Neural progenitor cell (in vitro differentiated cells): Measurements from ENCODE around the gene ARL16. TPM values are rescaled to one million over a fixed set of nuclear protein-coding genes. Genes with fewer than 3 reads are reported as not detected.

Experiments used
- DNase-seq: peaks from one replicate; pipeline ENCODE4 v3.0.0-alpha.2; 2016; ENCODE audit warnings: low spot score
- H2AFZ ChIP-seq: fragments of 200-600 bp; sonication (generic); replicated peaks from 2 replicates; pipeline ENCODE4 v1.6.1; 2016; ENCODE audit warnings: antibody characterized with exemption
- H3F3A ChIP-seq: fragments of 200-600 bp; sonication (generic); 2 replicates; pipeline ENCODE4 v1.6.1; 2016; ENCODE audit warnings: antibody characterized with exemption, low read depth
- H3K27ac ChIP-seq: fragments of 200-600 bp; sonication (generic); 2 replicates; pipeline ENCODE4 v1.5.1; 2016; ENCODE audit warnings: mild to moderate bottlenecking
- H3K27me3 ChIP-seq: fragments of 200-600 bp; sonication (generic); 2 replicates; pipeline ENCODE4 v1.6.1; 2016; ENCODE audit warnings: mild to moderate bottlenecking, moderate library complexity
- H3K36me3 ChIP-seq: fragments of 200-600 bp; sonication (generic); 2 replicates; pipeline ENCODE4 v1.5.1; 2016
- H3K4me1 ChIP-seq: fragments of 200-600 bp; sonication (generic); 2 replicates; pipeline ENCODE4 v1.6.1; 2016; ENCODE audit warnings: mixed run types
- H3K4me2 ChIP-seq: fragments of 200-600 bp; sonication (generic); 2 replicates; pipeline ENCODE4 v1.6.1; 2016
- H3K4me3 ChIP-seq: fragments of 200-600 bp; sonication (generic); 2 replicates; pipeline ENCODE4 v1.5.1; 2016
- H3K79me2 ChIP-seq: fragments of 200-600 bp; sonication (generic); 2 replicates; pipeline ENCODE4 v1.6.1; 2016; ENCODE audit warnings: low read depth
- H3K9ac ChIP-seq: fragments of 200-600 bp; sonication (generic); 2 replicates; pipeline ENCODE4 v1.6.1; 2016
- H3K9me3 ChIP-seq: fragments of 200-600 bp; sonication (generic); 2 replicates; pipeline ENCODE4 v1.5.1; 2016; ENCODE audit warnings: low read depth
- H4K20me1 ChIP-seq: fragments of 200-600 bp; sonication (generic); 2 replicates; pipeline ENCODE4 v1.6.1; 2016; ENCODE audit warnings: low read depth
- H3K27ac Mint-ChIP-seq: 3 replicates; pipeline ENCODE4 v1.8.0; 2021; ENCODE audit warnings: mixed read lengths
- H3K27me3 Mint-ChIP-seq: 2 replicates; pipeline ENCODE4 v1.8.0; 2022; ENCODE audit warnings: low read depth, mild to moderate bottlenecking, inconsistent platforms, moderate library complexity, mixed read lengths; ENCODE audit not compliant: insufficient read depth
- H3K36me3 Mint-ChIP-seq: 3 replicates; pipeline ENCODE4 v1.8.0; 2021; ENCODE audit warnings: mixed read lengths
- H3K4me1 Mint-ChIP-seq: 3 replicates; pipeline ENCODE4 v1.8.0; 2021; ENCODE audit warnings: mixed read lengths
- H3K4me3 Mint-ChIP-seq: 3 replicates; pipeline ENCODE4 v1.8.0; 2021; ENCODE audit warnings: mild to moderate bottlenecking, moderate library complexity, mixed read lengths
- H3K9me3 Mint-ChIP-seq: 3 replicates; pipeline ENCODE4 v1.8.0; 2020; ENCODE audit warnings: mixed read lengths
- CTCF ChIP-seq: fragments of 200-600 bp; sonication (generic); IDR thresholded peaks from 2 replicates; pipeline ENCODE4 v1.5.1; 2017; ENCODE audit warnings: antibody characterized with exemption, mild to moderate bottlenecking
- EZH2 ChIP-seq: fragments of 200-600 bp; sonication (generic); IDR thresholded peaks from 2 replicates; pipeline ENCODE4 v1.6.1; 2017; ENCODE audit warnings: antibody characterized with exemption, mild to moderate bottlenecking, moderate library complexity
- EZH2phosphoT487 ChIP-seq: fragments of 200-600 bp; sonication (generic); IDR thresholded peaks from 2 replicates; pipeline ENCODE4 v1.6.1; 2017; ENCODE audit warnings: antibody characterized with exemption
- total RNA-seq: library from RNA; depleted of rRNA; stranded (reverse); fragments of >200 nt; gene quantifications from 2 replicates; pipeline ENCODE4 v1.2.3, GENCODE V29; 2015; ENCODE audit warnings: low replicate concordance

The ARL16 gene
- total RNA-seq, 1 donor from 2014 or later = 31.2 TPM

- no peak for DNase-seq
- Mint-ChIP-seq H3K36me3 (peaks cover 15% of the 10 kb centered on the region), H3K27me3 (peaks cover 6% of the 10 kb centered on the region), H3K4me1 (peaks cover 2% of the 10 kb centered on the region), H3K9me3 (no peaks in the 10 kb centered on the region), H3K27ac (no peak overlapping the region), H3K4me3 (no peak overlapping the region)
- H3F3A ChIP-seq = no peaks in the 10 kb centered on the region
- no peak overlapping the region for H2AFZ ChIP-seq
- H3K36me3 ChIP-seq = no peaks in the 10 kb centered on the region
- H3K4me3 ChIP-seq = no peak overlapping the region
- no peaks in the 10 kb centered on the region for H4K20me1 ChIP-seq
- H3K9me3 ChIP-seq = no peaks in the 10 kb centered on the region
- TF ChIP-seq EZH2phosphoT487 (no peak), CTCF (no peak), EZH2 (no peak)
- H3K27me3 ChIP-seq = no peaks in the 10 kb centered on the region
- H3K79me2 ChIP-seq = peaks cover 5% of the 10 kb centered on the region
- no peaks in the 10 kb centered on the region for H3K4me1 ChIP-seq
- H3K9ac ChIP-seq = no peak overlapping the region
- H3K27ac ChIP-seq = no peak overlapping the region
- H3K4me2 ChIP-seq = no peak overlapping the region
These were observed 7.6 kb upstream of the ARL16 start for GRCh38 chr17:81691196-81691595.

- Histone ChIP-seq H4K20me1 (peaks cover 5% of the 10 kb centered on the region), H3K4me2 (no peak overlapping the region), H3K4me1 (no peaks in the 10 kb centered on the region), H3K36me3 (no peaks in the 10 kb centered on the region), H2AFZ (no peak overlapping the region), H3K9me3 (no peaks in the 10 kb centered on the region), H3K27me3 (no peaks in the 10 kb centered on the region), H3F3A (no peaks in the 10 kb centered on the region), H3K79me2 (peaks cover 12% of the 10 kb centered on the region), H3K9ac (no peak overlapping the region), H3K4me3 (no peak overlapping the region), H3K27ac (no peak overlapping the region)
- TF ChIP-seq CTCF (no peak), EZH2phosphoT487 (no peak), EZH2 (no peak)
- H3K27me3 Mint-ChIP-seq = peaks cover 7% of the 10 kb centered on the region
- DNase-seq = no peak
- H3K27ac Mint-ChIP-seq = no peak overlapping the region
- peaks cover 16% of the 10 kb centered on the region for H3K36me3 Mint-ChIP-seq
- H3K4me1 Mint-ChIP-seq = peaks cover 4% of the 10 kb centered on the region
- no peak overlapping the region for H3K4me3 Mint-ChIP-seq
- no peaks in the 10 kb centered on the region for H3K9me3 Mint-ChIP-seq
These were observed 7.0 kb upstream of the ARL16 start for GRCh38 chr17:81690549-81690948.

- no peak overlapping the region for H3K9ac ChIP-seq
- H3K79me2 ChIP-seq = peaks cover 16% of the 10 kb centered on the region
- no peak overlapping the region for H3K4me3 Mint-ChIP-seq
- H3K27me3 Mint-ChIP-seq = peaks cover 7% of the 10 kb centered on the region
- no peaks in the 10 kb centered on the region for H3K27me3 ChIP-seq
- H3K4me2 ChIP-seq = no peak overlapping the region
- H3K27ac Mint-ChIP-seq = no peak overlapping the region
- peaks cover 16% of the 10 kb centered on the region for H3K36me3 Mint-ChIP-seq
- TF ChIP-seq EZH2phosphoT487 = no peak
- TF ChIP-seq EZH2 = no peak
- no peak for TF ChIP-seq CTCF
- no peak overlapping the region for H2AFZ ChIP-seq
- no peak overlapping the region for H3K27ac ChIP-seq
- no peaks in the 10 kb centered on the region for H3K4me1 ChIP-seq
- H3K4me3 ChIP-seq = no peak overlapping the region
- DNase-seq = no peak
- no peaks in the 10 kb centered on the region for H3K9me3 Mint-ChIP-seq
- no peaks in the 10 kb centered on the region for H3K36me3 ChIP-seq
- no peaks in the 10 kb centered on the region for H3F3A ChIP-seq
- peaks cover 10% of the 10 kb centered on the region for H4K20me1 ChIP-seq
- peaks cover 6% of the 10 kb centered on the region for H3K4me1 Mint-ChIP-seq
- no peaks in the 10 kb centered on the region for H3K9me3 ChIP-seq
These were observed 6.5 kb upstream of the ARL16 start for GRCh38 chr17:81690066-81690465.
